ENCODE measurements around the gene RGL3. TPM values are rescaled to one million over a fixed set of nuclear protein-coding genes. Genes with fewer than 3 reads are reported as not detected.
A peak's percentile ranks its signal among the peaks of the same experiment; 100 is the strongest.

Gene RGL3
- total RNA-seq, 1 experiment from 2014 or later, result 65.9 TPM

DNA sequence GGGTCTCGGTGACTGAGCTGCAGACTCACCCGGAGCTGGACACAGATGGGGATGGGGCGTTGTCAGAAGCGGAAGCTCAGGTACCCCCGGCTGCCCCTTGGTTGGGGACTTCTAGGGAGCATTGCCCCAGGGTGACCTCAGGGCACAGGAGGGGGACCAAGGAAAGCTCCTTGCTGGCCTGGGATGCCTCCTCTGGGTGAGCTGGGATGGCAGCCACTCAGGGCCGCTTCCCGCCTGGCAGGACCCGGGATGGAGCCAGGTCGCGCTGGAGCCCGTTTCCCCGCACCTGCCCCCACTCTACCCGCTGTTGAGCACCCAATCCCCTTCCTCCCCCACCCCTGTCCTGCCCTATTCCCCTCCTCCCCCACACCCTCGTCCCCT, 27.1 kb upstream of the RGL3 start:
- H2BK15ac ChIP-seq (ENCODE audit: low read depth, low read length), result no peak overlapping the region
- no peak overlapping the region for H3K14ac ChIP-seq (ENCODE audit: insufficient read depth, low read length)
- Mint-ChIP-seq H3K9me3 (no peaks in the 10 kb centered on the region), H3K36me3 (ENCODE audit: insufficient read depth in 1 of 3, low read depth in 3 of 3) (peaks cover 17 to 68% (median 65%) of the 10 kb centered on the region in 3 experiments; a peak in 6 of 7 replicates), H3K27me3 (ENCODE audit: low read depth) (no peaks in the 10 kb centered on the region), H3K27ac (no peak overlapping the region), H3K4me3 (no peak overlapping the region), H3K4me1 (peaks cover 0 to 8% of the 10 kb centered on the region in 2 experiments; a peak in 3 of 4 replicates)
- no peak overlapping the region for H3T11ph ChIP-seq (ENCODE audit: low read length)
- no peak overlapping the region for H3K56ac ChIP-seq (ENCODE audit: insufficient read length, low read depth, low read length)
- H3K18ac ChIP-seq (ENCODE audit: insufficient read length, low read depth, low read length), result no peak overlapping the region
- H4K8ac ChIP-seq (replicated peaks; ENCODE audit: insufficient read length, low read depth, low read length), result no peak overlapping the region
- no peaks in the 10 kb centered on the region for H3K9me3 ChIP-seq (ENCODE audit: control insufficient read depth, low read depth, low read length)
- H4K20me1 ChIP-seq (ENCODE audit: control insufficient read depth, insufficient read depth, insufficient read length), result no peaks in the 10 kb centered on the region
- H2BK20ac ChIP-seq (ENCODE audit: low read depth, low read length, poor library complexity, severe bottlenecking), result no peak overlapping the region
- peaks cover 4% of the 10 kb centered on the region for H3K79me1 ChIP-seq (ENCODE audit: insufficient read depth, low read depth, low read length, poor library complexity, severe bottlenecking)
- H4K5ac ChIP-seq (ENCODE audit: insufficient read length, low read depth, low read length), result no peak overlapping the region
- no peak overlapping the region for H3K27ac ChIP-seq (ENCODE audit: insufficient read length, low read depth, low read length)
- H3K9ac ChIP-seq (ENCODE audit: extremely low read depth, insufficient read length, low read length), result no peak overlapping the region
- no peak overlapping the region for H2AK5ac ChIP-seq (ENCODE audit: insufficient read length, low read length)
- no peak overlapping the region for H3K4ac ChIP-seq (ENCODE audit: low read depth, low read length)
- peak; percentile 33 for DNase-seq
- no peak for TF ChIP-seq CTCF (conservative IDR thresholded peaks at IDR 0.05)
- no peak overlapping the region for H2AFZ ChIP-seq (ENCODE audit: low read length)
- no peaks in the 10 kb centered on the region for H3K27me3 ChIP-seq (ENCODE audit: insufficient read depth, low read length)
- no peaks in the 10 kb centered on the region for H3K4me1 ChIP-seq (ENCODE audit: insufficient read depth, low read length)
- H3K79me2 ChIP-seq (ENCODE audit: insufficient read depth, low read length), result no peaks in the 10 kb centered on the region
- H3K4me2 ChIP-seq (ENCODE audit: insufficient read depth, insufficient read length, low read length), result no peak overlapping the region
- no peaks in the 10 kb centered on the region for H3K23me2 ChIP-seq (ENCODE audit: insufficient read length, low read depth, low read length, poor library complexity, severe bottlenecking)
- no CpG with 5 or more reads among the region's 14 CpGs for WGBS (ENCODE audit: extremely low coverage, insufficient read length, low lambda C conversion rate)
- no peak overlapping the region for H4K91ac ChIP-seq (ENCODE audit: insufficient read length, low read depth, low read length)
- H3K23ac ChIP-seq (ENCODE audit: insufficient read length, low read depth, low read length), result no peak overlapping the region
- no peak overlapping the region for H2BK5ac ChIP-seq (ENCODE audit: insufficient read length, low read length)
- H2BK12ac ChIP-seq (ENCODE audit: insufficient read length, low read depth, low read length), result no peak overlapping the region
- H2BK120ac ChIP-seq (ENCODE audit: low read depth, low read length, poor library complexity, severe bottlenecking), result no peak overlapping the region

Measured in H9 (cell line).